ENCODE measurements around the gene CMTM8.

The CMTM8 gene

GRCh38 chr3:32236377-32236776 is 2.1 kb upstream of the CMTM8 start:
- DNase-seq: no peak

DNA sequence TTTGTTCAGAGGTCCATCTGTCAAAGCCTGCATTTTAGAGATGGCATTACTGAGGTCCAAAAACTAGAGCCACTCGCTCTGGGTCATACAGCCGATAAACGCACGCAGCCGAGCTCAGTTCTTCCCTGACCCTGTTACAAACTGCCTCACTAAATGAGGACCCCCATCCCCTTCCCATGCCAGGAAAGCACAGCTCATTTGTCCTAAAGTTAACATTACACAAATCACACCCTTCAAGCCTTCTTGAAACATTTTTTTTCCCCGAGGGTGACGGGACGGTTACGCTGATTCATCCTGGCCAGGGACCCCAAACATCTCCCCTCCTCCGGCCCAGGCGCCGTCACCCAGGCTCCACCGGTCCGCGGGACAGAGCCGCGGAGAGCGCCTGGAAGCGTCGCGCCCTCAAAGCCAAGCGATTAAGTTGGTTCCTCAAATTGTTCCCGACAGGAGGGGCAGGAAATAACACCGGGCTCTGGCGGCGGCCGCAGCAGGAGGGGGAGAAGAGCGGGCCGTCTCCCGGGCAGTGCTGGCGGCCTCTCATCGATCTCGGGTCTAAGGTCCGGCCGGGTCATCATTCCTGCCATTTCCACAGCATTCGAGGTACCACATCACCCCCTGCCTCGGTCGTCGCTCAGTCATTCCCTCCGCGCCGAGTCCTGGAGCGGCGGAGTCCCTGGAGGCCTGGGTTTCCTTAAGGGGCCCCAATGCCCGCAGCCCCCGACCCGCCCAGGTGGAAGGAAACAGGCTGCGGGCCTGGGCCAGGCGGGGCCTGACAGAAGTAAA is 619 bp upstream of the CMTM8 start:
- DNase-seq: no peak

DNA sequence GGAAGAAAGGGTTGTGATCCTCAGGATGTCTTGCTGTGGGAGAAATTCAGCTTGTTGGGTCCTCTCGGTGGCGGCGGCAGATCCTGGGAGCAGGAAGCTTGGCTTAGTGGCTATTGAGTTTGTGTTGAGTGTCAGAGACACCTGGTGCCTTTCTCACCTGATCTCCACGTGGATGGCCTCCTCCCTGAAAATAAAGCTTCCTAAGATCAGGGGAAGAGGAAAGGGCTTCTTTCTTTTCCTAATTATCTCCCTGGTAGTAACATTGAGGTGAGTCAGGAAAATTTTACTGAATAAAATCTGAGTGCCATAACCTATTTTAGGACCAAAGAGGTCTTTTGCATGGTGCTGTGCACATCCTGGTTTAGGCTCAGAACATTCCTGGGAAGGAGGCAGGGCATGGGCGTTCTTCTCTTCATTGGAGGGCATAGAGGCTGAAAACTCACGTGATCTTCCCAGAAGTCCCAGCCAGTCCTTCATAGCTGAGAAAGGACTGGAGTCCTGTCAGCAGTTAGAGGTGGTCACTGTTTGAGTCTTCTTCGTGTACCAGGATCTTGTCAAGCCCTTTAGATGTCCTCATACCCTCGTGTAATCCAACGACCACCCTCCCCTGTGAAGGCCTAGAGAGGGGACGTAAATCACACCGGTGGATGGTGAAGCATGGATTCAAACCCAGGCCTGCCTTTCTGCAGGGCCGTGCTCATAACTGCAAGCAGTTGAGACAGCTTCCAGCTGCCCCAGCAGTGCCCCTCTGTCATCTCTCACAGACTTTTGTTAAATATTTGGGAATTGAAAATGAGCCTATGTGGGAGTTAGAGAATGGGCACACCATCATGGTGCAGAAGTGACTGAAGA is 1.1 kb downstream of the CMTM8 start:
- no peak for DNase-seq

- no peak for DNase-seq
Measured at GRCh38 chr3:32240159-32240545, 1.7 kb downstream of the CMTM8 start.

GRCh38 chr3:32241100-32241499 is 2.6 kb downstream of the CMTM8 start:
- no peak for DNase-seq

- no peak for DNase-seq
Measured at GRCh38 chr3:32243519-32243918, 5.0 kb downstream of the CMTM8 start.

- DNase-seq: no peak
Measured at GRCh38 chr3:32245200-32245599, 6.7 kb downstream of the CMTM8 start.

DNA sequence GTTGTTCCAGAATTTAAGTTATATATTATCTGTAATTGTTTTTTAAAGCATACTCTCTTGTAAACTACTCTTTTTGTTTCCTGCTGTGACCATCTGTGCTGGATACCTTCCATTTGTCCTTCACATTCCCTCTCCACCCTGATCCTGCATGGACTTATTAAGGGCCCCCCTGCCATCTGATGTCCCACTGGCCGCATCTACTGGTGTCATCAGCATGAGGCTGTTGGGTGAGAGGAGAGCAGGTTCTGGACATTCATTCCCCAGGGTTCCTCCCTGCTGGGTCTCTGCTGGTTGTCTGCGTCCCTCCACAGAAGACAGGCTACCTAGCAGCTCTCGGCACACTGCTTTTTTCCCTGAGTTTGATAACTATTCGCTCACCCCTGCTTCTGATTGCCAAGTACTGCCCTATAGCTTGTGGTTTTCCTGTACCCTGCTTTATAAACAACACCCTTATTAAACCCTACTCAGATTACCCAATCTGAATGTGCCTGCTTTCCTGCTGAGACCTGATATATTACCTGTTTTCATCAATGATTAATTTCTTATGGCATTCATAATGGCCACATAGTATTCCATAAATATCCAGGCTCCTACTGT is 7.7 kb downstream of the CMTM8 start:
- no peak for DNase-seq

- no peak for DNase-seq
Measured at GRCh38 chr3:32249184-32249782, 10.8 kb downstream of the CMTM8 start.

- DNase-seq: no peak
Measured at GRCh38 chr3:32254268-32254667, 15.8 kb downstream of the CMTM8 start.

DNA sequence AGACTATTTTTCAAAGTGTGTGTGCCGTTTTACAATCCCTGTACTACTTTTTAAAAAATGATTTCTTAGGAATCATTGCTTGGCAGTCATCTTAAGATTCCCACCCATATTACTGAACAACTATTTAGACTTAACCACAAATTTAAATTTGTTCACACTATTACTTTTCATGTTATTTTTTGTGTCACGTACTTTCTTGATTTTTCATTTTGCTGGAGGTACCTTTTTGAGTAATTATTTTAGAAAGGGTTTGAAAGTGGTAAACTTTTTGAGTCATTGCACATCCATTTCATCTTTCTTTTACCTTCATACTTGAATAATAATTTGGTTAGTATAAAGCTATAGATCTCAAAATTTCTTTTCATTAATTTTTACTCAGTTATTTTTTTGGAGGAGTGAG is 16.9 kb downstream of the CMTM8 start:
- no peak for DNase-seq

GRCh38 chr3:32256206-32256605 is 17.7 kb downstream of the CMTM8 start:
- DNase-seq: no peak

GRCh38 chr3:32257042-32257441 is 18.6 kb downstream of the CMTM8 start:
- no peak for DNase-seq

DNA sequence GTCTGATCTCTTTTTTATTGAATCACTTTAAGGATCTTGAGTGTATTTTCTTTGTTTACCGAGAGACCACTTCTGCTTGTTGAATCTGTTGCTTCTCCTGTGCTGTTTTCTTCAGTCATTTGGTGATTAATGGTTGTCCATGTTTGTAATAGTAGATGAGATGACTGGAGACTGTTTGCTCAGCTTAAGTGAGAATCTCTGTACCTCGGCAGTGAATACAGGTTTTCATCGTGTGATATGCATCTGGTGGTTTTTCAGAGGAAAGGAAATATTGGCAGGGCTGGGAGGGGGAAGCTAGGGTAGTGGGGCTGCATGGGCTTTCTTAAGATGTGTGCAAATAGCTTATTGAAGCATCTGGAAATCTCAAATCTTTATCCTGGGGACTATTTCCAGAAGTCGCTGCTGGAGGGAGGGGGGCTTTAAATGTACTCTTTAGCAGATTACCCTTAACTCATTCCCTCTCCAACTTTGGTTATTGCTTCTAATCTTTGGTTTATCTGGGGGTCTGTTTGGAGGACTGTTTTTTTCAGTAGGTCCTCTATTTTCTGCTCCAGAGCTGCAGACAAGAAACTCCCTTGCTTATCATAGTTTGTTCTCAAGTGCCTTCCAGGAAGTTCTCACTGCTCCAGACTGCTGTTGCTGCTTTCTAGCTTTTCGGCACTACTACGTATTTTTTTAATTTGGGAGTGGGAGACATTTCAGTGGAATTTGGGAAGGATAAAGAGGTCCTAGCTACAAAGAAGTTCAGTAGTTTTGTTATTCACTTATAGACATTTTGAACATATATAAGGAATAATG is 19.4 kb downstream of the CMTM8 start:
- DNase-seq: no peak

- DNase-seq: no peak
Measured at GRCh38 chr3:32258869-32259268, 20.4 kb downstream of the CMTM8 start.

- DNase-seq: no peak
Measured at GRCh38 chr3:32261545-32261944, 23.1 kb downstream of the CMTM8 start.

- DNase-seq: no peak
Measured at GRCh38 chr3:32262201-32262600, 23.7 kb downstream of the CMTM8 start.

DNA sequence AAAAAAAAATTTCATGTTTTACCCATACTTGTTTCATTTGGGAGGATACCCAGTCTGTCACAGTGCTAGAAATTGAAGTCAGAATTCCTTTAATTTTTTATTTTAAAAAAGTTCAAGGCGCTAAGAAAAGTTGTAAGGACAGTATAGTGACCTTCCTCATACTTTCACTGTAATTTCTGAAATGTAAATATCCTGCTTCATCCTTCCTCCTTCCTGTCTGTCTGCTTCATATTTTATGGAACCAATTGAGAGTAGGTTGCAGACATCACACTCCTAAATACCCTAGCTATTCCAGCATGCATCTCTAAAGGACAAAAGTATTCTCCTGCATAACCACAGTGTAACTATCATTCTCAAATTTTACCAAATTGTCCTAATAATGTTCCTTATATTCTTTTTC is 35.8 kb downstream of the CMTM8 start:
- no peak for DNase-seq

- DNase-seq: no peak
Measured at GRCh38 chr3:32275506-32275905, 37.0 kb downstream of the CMTM8 start.

GRCh38 chr3:32276279-32276841 is 37.9 kb downstream of the CMTM8 start:
- DNase-seq: no peak

DNA sequence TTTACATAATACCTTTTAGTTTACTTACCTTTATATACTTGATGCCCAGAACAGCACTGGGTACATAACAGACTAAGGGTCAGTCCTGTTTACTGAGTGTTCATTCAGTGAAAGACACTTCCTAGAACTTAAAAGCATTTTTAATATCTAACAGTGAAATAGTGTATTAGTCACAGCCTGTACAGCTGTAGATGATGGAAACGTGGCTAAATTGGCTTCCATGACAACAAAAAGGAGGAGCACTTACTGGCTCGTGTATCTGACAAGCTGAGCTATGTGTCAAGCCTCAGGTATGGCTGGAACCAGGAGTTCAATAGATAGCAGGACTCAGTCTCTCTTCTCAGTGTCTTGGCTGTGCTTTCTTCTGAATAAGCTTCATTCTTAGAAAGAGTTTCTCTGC is 40.2 kb downstream of the CMTM8 start:
- DNase-seq: no peak

DNA sequence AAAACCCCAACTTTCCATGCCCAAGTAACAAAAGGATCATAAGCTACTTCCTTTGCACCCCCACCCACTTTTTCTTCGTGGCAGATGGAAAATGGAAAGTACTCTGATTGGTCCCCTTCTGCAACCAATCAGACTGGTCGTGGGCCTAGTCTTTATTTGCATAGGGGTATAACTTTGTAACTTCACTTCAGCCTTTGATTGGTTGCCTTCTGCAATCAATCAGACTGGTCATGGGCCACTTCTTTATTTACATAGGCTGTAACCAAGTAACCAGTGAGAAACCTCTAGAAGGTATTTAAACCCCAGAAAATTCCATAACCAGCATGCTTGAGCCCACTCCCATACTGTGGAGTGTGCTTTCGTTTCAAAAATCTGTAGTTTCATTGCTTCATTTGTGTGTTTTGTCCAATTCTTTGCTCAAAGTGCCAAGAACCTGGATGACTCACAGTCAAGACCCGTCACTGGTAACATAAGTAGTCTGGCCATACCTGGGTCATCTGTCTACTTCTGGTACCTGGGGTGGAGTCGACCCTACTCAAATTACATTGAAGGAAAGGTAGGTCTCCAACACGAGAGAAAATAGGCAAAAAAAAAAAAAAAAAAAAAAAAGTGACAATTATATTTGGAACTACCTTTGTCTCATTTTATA is 41.9 kb downstream of the CMTM8 start:
- DNase-seq: no peak
